WTC11 (cell line): ENCODE results near the gene PHLPP1. TPM values are rescaled to one million over a fixed set of nuclear protein-coding genes. Genes with fewer than 3 reads are reported as not detected.

Experiments
- ATAC-seq: fragments of 200-7000 bp; cut with Tn5 transposase; 2 replicates; pipeline ENCODE4 v1.10.0; 2021; ENCODE audit warnings: mild to moderate bottlenecking, moderate library complexity
- CTCF ChIA-PET: fragments of 300-600 bp; sonication (Branson Sonifier 250); formaldehyde crosslinking; loops from one replicate; lab custom pipeline; 2021; ENCODE audit warnings: antibody characterized with exemption; lab: Charles Lee
- POLR2A ChIA-PET: fragments of 350-600 bp; sonication (Branson Sonifier 250); formaldehyde crosslinking; loops from one replicate; lab custom pipeline; 2021; ENCODE audit warnings: antibody characterized with exemption; lab: Charles Lee
- DNase-seq: peaks from one replicate; pipeline ENCODE4 v3.0.0; 2021; ENCODE audit warnings: low spot score
- H3K27ac Mint-ChIP-seq: 2 replicates; pipeline ENCODE4 v1.8.0; 2021; ENCODE audit warnings: mixed read lengths
- H3K27me3 Mint-ChIP-seq: 2 replicates; pipeline ENCODE4 v1.8.0; 2021; ENCODE audit warnings: low read depth, mild to moderate bottlenecking, moderate library complexity, mixed read lengths
- H3K36me3 Mint-ChIP-seq: 2 replicates; pipeline ENCODE4 v1.8.0; 2021; ENCODE audit warnings: mixed read lengths
- H3K4me1 Mint-ChIP-seq: 2 replicates; pipeline ENCODE4 v1.8.0; 2022; ENCODE audit warnings: mixed read lengths
- H3K4me3 Mint-ChIP-seq: 2 replicates; pipeline ENCODE4 v1.8.0; 2021; ENCODE audit warnings: mild to moderate bottlenecking, moderate library complexity, mixed read lengths
- H3K9me3 Mint-ChIP-seq: 2 replicates; pipeline ENCODE4 v1.8.0; 2021; ENCODE audit warnings: mixed read lengths
- ARID4B ChIP-seq: sonication (generic); formaldehyde crosslinking; IDR thresholded peaks from 2 replicates; pipeline ENCODE4 v1.8.0; 2023; ENCODE audit warnings: missing genetic modification reagents, mild to moderate bottlenecking, borderline replicate concordance
- ATF1 ChIP-seq: sonication (generic); formaldehyde crosslinking; IDR thresholded peaks from 2 replicates; pipeline ENCODE4 v1.8.1; 2023; ENCODE audit warnings: mild to moderate bottlenecking, moderate library complexity, missing genetic modification reagents
- E2F4 ChIP-seq: sonication (generic); formaldehyde crosslinking; IDR thresholded peaks from 2 replicates; pipeline ENCODE4 v1.8.1; 2022; ENCODE audit warnings: low read depth, mild to moderate bottlenecking, moderate library complexity, missing genetic modification reagents, borderline replicate concordance
- ELF4 ChIP-seq: sonication (generic); formaldehyde crosslinking; IDR thresholded peaks from 2 replicates; pipeline ENCODE4 v1.8.1; 2022; ENCODE audit warnings: low read depth, mild to moderate bottlenecking, moderate library complexity, missing genetic modification reagents
- ESRRA ChIP-seq: sonication (generic); formaldehyde crosslinking; IDR thresholded peaks from 2 replicates; pipeline ENCODE4 v1.8.1; 2022; ENCODE audit warnings: mild to moderate bottlenecking, missing genetic modification reagents, borderline replicate concordance
- ETV6 ChIP-seq: sonication (generic); formaldehyde crosslinking; IDR thresholded peaks from 2 replicates; pipeline ENCODE4 v1.8.1; 2022; ENCODE audit warnings: mild to moderate bottlenecking, missing genetic modification reagents
- FOXJ3 ChIP-seq: sonication (generic); formaldehyde crosslinking; IDR thresholded peaks from 2 replicates; pipeline ENCODE4 v1.9.0; 2021; ENCODE audit warnings: missing genetic modification reagents, mild to moderate bottlenecking, borderline replicate concordance
- FOXK1 ChIP-seq: sonication (generic); formaldehyde crosslinking; IDR thresholded peaks from 2 replicates; pipeline ENCODE4 v1.8.0; 2022; ENCODE audit warnings: mild to moderate bottlenecking, moderate library complexity, missing genetic modification reagents
- HMGA2 ChIP-seq: fragments of 250-450 bp; sonication (Bioruptor Pico); IDR thresholded peaks from 2 replicates; pipeline ENCODE4 v1.4.0; 2021; ENCODE audit warnings: mild to moderate bottlenecking, moderate library complexity
- JUN ChIP-seq: sonication (generic); formaldehyde crosslinking; IDR thresholded peaks from 2 replicates; pipeline ENCODE4 v1.8.0; 2023; ENCODE audit warnings: mild to moderate bottlenecking, missing genetic modification reagents
- MLX ChIP-seq: sonication (generic); formaldehyde crosslinking; IDR thresholded peaks from 2 replicates; pipeline ENCODE4 v1.8.1; 2023; ENCODE audit warnings: mild to moderate bottlenecking, missing genetic modification reagents, moderate library complexity
- MXD4 ChIP-seq: fragments of 250-450 bp; sonication (Bioruptor Pico); IDR thresholded peaks from 2 replicates; pipeline ENCODE4 v1.8.0; 2021; ENCODE audit warnings: mild to moderate bottlenecking, moderate library complexity, borderline replicate concordance
- MYBL2 ChIP-seq: sonication (generic); formaldehyde crosslinking; IDR thresholded peaks from 2 replicates; pipeline ENCODE4 v1.8.1; 2023; ENCODE audit warnings: mild to moderate bottlenecking, moderate library complexity, missing genetic modification reagents
- PREB ChIP-seq: sonication (generic); formaldehyde crosslinking; IDR thresholded peaks from 2 replicates; pipeline ENCODE4 v1.8.1; 2022; ENCODE audit warnings: mild to moderate bottlenecking, missing genetic modification reagents, moderate library complexity, borderline replicate concordance
- TCF7 ChIP-seq: sonication (generic); formaldehyde crosslinking; IDR thresholded peaks from 2 replicates; pipeline ENCODE4 v1.8.0; 2022; ENCODE audit warnings: mild to moderate bottlenecking, low read depth, missing genetic modification reagents, moderate library complexity
- USF1 ChIP-seq: sonication (generic); formaldehyde crosslinking; IDR thresholded peaks from 2 replicates; pipeline ENCODE4 v1.8.0; 2022; ENCODE audit warnings: mild to moderate bottlenecking, missing genetic modification reagents
- ZNF396 ChIP-seq: fragments of 250-450 bp; sonication (Bioruptor Pico); IDR thresholded peaks from 2 replicates; pipeline ENCODE4 v1.8.0; 2021; ENCODE audit warnings: mild to moderate bottlenecking, moderate library complexity, borderline replicate concordance
- ZNF671 ChIP-seq: fragments of 250-450 bp; sonication (Bioruptor Pico); IDR thresholded peaks from 2 replicates; pipeline ENCODE4 v1.8.0; 2021; ENCODE audit warnings: mild to moderate bottlenecking
- total RNA-seq: library from RNA; stranded (reverse); gene quantifications from 3 replicates; pipeline ENCODE4 v1.2.3, GENCODE V29; 2021
- TF ChIP-seq, protein P1 (sequence below): sonication (generic); formaldehyde crosslinking; IDR thresholded peaks from 2 replicates; pipeline ENCODE4 v1.8.0; 2023; ENCODE audit warnings: missing genetic modification reagents
- TF ChIP-seq, protein P2 (sequence below): sonication (generic); formaldehyde crosslinking; IDR thresholded peaks from 2 replicates; pipeline ENCODE4 v1.8.0; 2022; ENCODE audit warnings: mild to moderate bottlenecking, missing genetic modification reagents
- TF ChIP-seq, protein P3 (sequence below): sonication (generic); formaldehyde crosslinking; IDR thresholded peaks from 2 replicates; pipeline ENCODE4 v1.8.1; 2022; ENCODE audit warnings: low read depth, missing genetic modification reagents, borderline replicate concordance

PHLPP1 gene
- total RNA-seq, 1 experiment from 2014 or later, result 52.0 TPM

GRCh38 chr18:62997076-62997475 is 281.7 kb downstream of the PHLPP1 start:
- H3K4me3 Mint-ChIP-seq, result no peak overlapping the region
- H3K36me3 Mint-ChIP-seq, result no peaks in the 10 kb centered on the region
- H3K27ac Mint-ChIP-seq, result no peak overlapping the region

DNA sequence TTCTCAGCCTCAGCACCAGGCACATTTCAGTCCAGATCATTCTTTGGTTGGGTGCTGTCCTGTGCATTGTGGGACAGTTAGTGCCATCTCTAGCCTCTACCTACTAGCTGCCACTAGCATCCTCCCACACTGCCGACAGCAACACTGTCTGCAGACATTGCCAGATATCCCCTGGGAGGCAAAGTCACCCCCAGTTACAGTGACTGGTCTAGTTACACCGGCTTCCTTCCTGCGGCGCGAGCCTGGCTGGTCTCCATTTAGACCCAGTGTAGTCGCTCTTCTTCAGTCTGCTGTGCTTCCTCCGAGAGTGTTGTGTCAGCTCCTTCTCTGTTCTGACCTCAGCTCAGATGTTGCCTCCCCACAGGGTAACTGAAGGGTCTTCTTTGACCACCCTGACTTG is 283.1 kb downstream of the PHLPP1 start:
- ATAC-seq (no peak), DNase-seq (no peak)
- TF ChIP-seq ELF4 (no peak), JUN (CRISPR knock-in tag) (no peak), ESRRA (CRISPR knock-in tag) (no peak), USF1 (no peak)
- TF ChIP-seq, protein P1, sequence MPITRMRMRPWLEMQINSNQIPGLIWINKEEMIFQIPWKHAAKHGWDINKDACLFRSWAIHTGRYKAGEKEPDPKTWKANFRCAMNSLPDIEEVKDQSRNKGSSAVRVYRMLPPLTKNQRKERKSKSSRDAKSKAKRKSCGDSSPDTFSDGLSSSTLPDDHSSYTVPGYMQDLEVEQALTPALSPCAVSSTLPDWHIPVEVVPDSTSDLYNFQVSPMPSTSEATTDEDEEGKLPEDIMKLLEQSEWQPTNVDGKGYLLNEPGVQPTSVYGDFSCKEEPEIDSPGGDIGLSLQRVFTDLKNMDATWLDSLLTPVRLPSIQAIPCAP (CRISPR knock-in tag), result no peak
- CTCF ChIA-PET, result no interaction called here
- POLR2A ChIA-PET, result no interaction called here
- H3K4me3 Mint-ChIP-seq, result no peak overlapping the region
- peaks cover 9% of the 10 kb centered on the region for H3K4me1 Mint-ChIP-seq
- no peak overlapping the region for H3K27ac Mint-ChIP-seq
- H3K9me3 Mint-ChIP-seq, result no peaks in the 10 kb centered on the region
- H3K27me3 Mint-ChIP-seq, result no peaks in the 10 kb centered on the region
- H3K36me3 Mint-ChIP-seq, result no peaks in the 10 kb centered on the region

More at GRCh38 chr18:62997076-62997475, 281.7 kb downstream of the PHLPP1 start:
- ChIA-PET POLR2A (no interaction called here), CTCF (no interaction called here)
- Mint-ChIP-seq H3K27me3 (no peaks in the 10 kb centered on the region), H3K4me1 (peaks cover 3% of the 10 kb centered on the region), H3K9me3 (no peaks in the 10 kb centered on the region)
- no peak for ATAC-seq
- no peak for DNase-seq
- TF ChIP-seq MYBL2 (no peak), MLX (CRISPR knock-in tag) (no peak), ATF1 (CRISPR knock-in tag) (no peak), MXD4 (no peak), ZNF671 (CRISPR knock-in tag) (no peak), E2F4 (CRISPR knock-in tag) (no peak), ETV6 (no peak), ZNF396 (CRISPR knock-in tag) (no peak), TCF7 (no peak), FOXK1 (no peak), FOXJ3 (CRISPR knock-in tag) (no peak)
- TF ChIP-seq, protein P2, sequence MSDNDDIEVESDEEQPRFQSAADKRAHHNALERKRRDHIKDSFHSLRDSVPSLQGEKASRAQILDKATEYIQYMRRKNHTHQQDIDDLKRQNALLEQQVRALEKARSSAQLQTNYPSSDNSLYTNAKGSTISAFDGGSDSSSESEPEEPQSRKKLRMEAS, result no peak
- TF ChIP-seq, protein P3, sequence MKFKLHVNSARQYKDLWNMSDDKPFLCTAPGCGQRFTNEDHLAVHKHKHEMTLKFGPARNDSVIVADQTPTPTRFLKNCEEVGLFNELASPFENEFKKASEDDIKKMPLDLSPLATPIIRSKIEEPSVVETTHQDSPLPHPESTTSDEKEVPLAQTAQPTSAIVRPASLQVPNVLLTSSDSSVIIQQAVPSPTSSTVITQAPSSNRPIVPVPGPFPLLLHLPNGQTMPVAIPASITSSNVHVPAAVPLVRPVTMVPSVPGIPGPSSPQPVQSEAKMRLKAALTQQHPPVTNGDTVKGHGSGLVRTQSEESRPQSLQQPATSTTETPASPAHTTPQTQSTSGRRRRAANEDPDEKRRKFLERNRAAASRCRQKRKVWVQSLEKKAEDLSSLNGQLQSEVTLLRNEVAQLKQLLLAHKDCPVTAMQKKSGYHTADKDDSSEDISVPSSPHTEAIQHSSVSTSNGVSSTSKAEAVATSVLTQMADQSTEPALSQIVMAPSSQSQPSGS (CRISPR knock-in tag), result no peak

GRCh38 chr18:62999392-62999791 is 284.1 kb downstream of the PHLPP1 start:
- Mint-ChIP-seq H3K4me1 (peaks cover 9% of the 10 kb centered on the region), H3K9me3 (no peaks in the 10 kb centered on the region), H3K36me3 (no peaks in the 10 kb centered on the region), H3K27me3 (no peaks in the 10 kb centered on the region), H3K4me3 (no peak overlapping the region), H3K27ac (no peak overlapping the region)
- no peak for DNase-seq
- CTCF ChIA-PET, result interaction anchor here (0.5 to 1.1 kb wide), 3 partner anchors 60 to 415 kb away, joined by 3 to 4 read pairs (median 3); no protein-coding TSS in a partner anchor
- POLR2A ChIA-PET, result no interaction called here
- ATAC-seq, result no peak
- TF ChIP-seq HMGA2 (CRISPR knock-in tag), result no peak
- TF ChIP-seq PREB, result no peak
- TF ChIP-seq, protein P3 (CRISPR knock-in tag), result no peak
- no peak for TF ChIP-seq ARID4B (CRISPR knock-in tag)
